C4-2B (cell line): ENCODE data around the gene FAM118A.
"Not testable (repeated sequence)": the region's sequence is repeated elsewhere in the genome, so short reads cannot be mapped to it uniquely, and the experiment has no call there.

Experiments used
- H3K27ac ChIP-seq: fragments of 450-650 bp; 2 replicates; pipeline ENCODE4 v1.5.1; 2017
- CTCF ChIP-seq: fragments of 450-650 bp; conservative IDR thresholded peaks from 2 replicates; pipeline ENCODE4 v1.5.1; 2017; ENCODE audit warnings: mild to moderate bottlenecking
- ZFX ChIP-seq: fragments of 450-650 bp; IDR thresholded peaks from 2 replicates; pipeline ENCODE4 v1.6.1; 2017

Gene FAM118A

GRCh38 chr22:45309422-45310227 lies at the start of gene FAM118A:
Gene FAM118A (plus strand): TSS chr22:45309934. CDS start chr22:45322380, 12,446 bp downstream.
- H3K27ac ChIP-seq, result peak within 1 kb of the TSS; percentile 91
- TF ChIP-seq ZFX (peak; percentile 44; the same call in 1 of the 2 replicates), CTCF (no peak)

GRCh38 chr22:45260395-45260759 lies 49.4 kb upstream of the FAM118A start:
- H3K27ac ChIP-seq, result not testable (repeated sequence)

- no peak overlapping the region for H3K27ac ChIP-seq
- TF ChIP-seq CTCF (no peak), ZFX (no peak)
Measured at GRCh38 chr22:45261407-45262088, 48.2 kb upstream of the FAM118A start.

- TF ChIP-seq ZFX, result no peak
- TF ChIP-seq CTCF, result no peak
Measured at GRCh38 chr22:45262195-45262930, 47.4 kb upstream of the FAM118A start.

GRCh38 chr22:45262931-45263462 lies 46.7 kb upstream of the FAM118A start:
- TF ChIP-seq CTCF, result no peak
- no peak for TF ChIP-seq ZFX
- no peak overlapping the region for H3K27ac ChIP-seq

More at GRCh38 chr22:45262195-45262930, 47.4 kb upstream of the FAM118A start:
- H3K27ac ChIP-seq, result no peak overlapping the region

GRCh38 chr22:45263463-45264269 lies 46.1 kb upstream of the FAM118A start:
- H3K27ac ChIP-seq, result no peak overlapping the region
- TF ChIP-seq CTCF (no peak), ZFX (no peak)

- H3K27ac ChIP-seq, result no peak overlapping the region
- no peak for TF ChIP-seq CTCF
- TF ChIP-seq ZFX, result no peak
Measured at GRCh38 chr22:45265535-45265934, 44.2 kb upstream of the FAM118A start.
